HCT116 (cell line): Measurements from ENCODE around the gene CFAP45. TPM values are rescaled to one million over a fixed set of nuclear protein-coding genes. Genes with fewer than 3 reads are reported as not detected.

ENCODE experiments used
- ATAC-seq: fragments of 200-7000 bp; cut with Tn5 transposase; 2 replicates; pipeline ENCODE4 v1.9.1; 2020; ENCODE audit warnings: mild to moderate bottlenecking, moderate library complexity
- BruUV-seq: library from RNA; stranded (reverse); fragments of 400-500 nt; replicated peaks from 2 replicates; lab custom pipeline; 2021; lab: Mats Ljungman, UMichigan
- CTCF ChIA-PET: fragments of 300-600 bp; sonication (Branson Sonifier 250); formaldehyde crosslinking; loops from one replicate; lab custom pipeline; 2021; ENCODE audit warnings: antibody characterized with exemption; lab: Charles Lee
- POLR2A ChIA-PET: fragments of 300-600, 350-600 bp; sonication (Branson Sonifier 250); formaldehyde crosslinking; loops from one replicate; lab custom pipeline; 2021; ENCODE audit warnings: antibody characterized with exemption; lab: Charles Lee
- RAD21 ChIA-PET, 2 experiments: fragments of 300-600 bp; sonication (Branson Sonifier 250); formaldehyde crosslinking; loops; one replicate each; lab custom pipeline; 2023; ENCODE audit warnings: low total read pairs in 2 of 2; ENCODE audit not compliant: uncharacterized antibody in 2 of 2, unreplicated experiment in 2 of 2, low non-redundant PET in 1 of 2; lab: Charles Lee
- DNase-seq: peaks from one replicate; pipeline ENCODE4 v3.0.0-alpha.2; 2010; ENCODE audit warnings: low read depth, low spot score
- H2AFZ ChIP-seq: fragments of 200-600 bp; shearing (Covaris generic), sonication (generic); 2 replicates; pipeline ENCODE4 v1.6.1; 2017; ENCODE audit warnings: low read depth, mixed run types, mixed read lengths, antibody characterized with exemption, low read length; ENCODE audit not compliant: poor library complexity, severe bottlenecking
- H3K27ac ChIP-seq: 2 replicates; pipeline ENCODE4 v1.5.1; 2012; ENCODE audit warnings: low read depth, low read length
- H3K27me3 ChIP-seq: fragments of 200-600 bp; sonication (generic); 2 replicates; pipeline ENCODE4 v1.6.1; 2016; ENCODE audit warnings: mixed run types, low read length, mixed read lengths; ENCODE audit not compliant: insufficient read depth
- H3K36me3 ChIP-seq, 2 experiments: fragments of 200-500 bp in 1 of 2; fragments of 200-600 bp in 1 of 2; sonication (Bioruptor generic) in 1 of 2; sonication (generic) in 1 of 2; 2 replicates each; pipeline versions ENCODE4 v1.5.1 to v1.6.1; 2014 to 2016; ENCODE audit warnings: low read length in 2 of 2, inconsistent platforms in 1 of 2, mixed read lengths in 1 of 2, mixed run types in 1 of 2; ENCODE audit not compliant: insufficient read depth in 2 of 2, control insufficient read depth in 1 of 2
- H3K4me1 ChIP-seq, 2 experiments: fragments of 200-600 bp in 1 of 2; sonication (generic) in 1 of 2; 2 replicates each; pipeline versions ENCODE4 v1.5.1 to v1.6.1; 2012 to 2017; ENCODE audit warnings: low read length in 2 of 2, inconsistent platforms in 1 of 2, mild to moderate bottlenecking in 1 of 2, mixed read lengths in 1 of 2, mixed run types in 1 of 2, moderate library complexity in 1 of 2; ENCODE audit not compliant: insufficient read depth in 2 of 2, control insufficient read depth in 1 of 2
- H3K4me2 ChIP-seq: fragments of 200-600 bp; sonication (generic); 2 replicates; pipeline ENCODE4 v1.6.1; 2017; ENCODE audit warnings: mixed run types, low read length, mixed read lengths
- H3K4me3 ChIP-seq, 2 experiments: fragments of 200-600 bp in 1 of 2; sonication (generic) in 1 of 2; replicated peaks in 1 of 2; 2 replicates each; pipeline ENCODE4 v1.5.1; 2011 to 2016; ENCODE audit warnings: low read length in 2 of 2, control low read depth in 1 of 2, low read depth in 1 of 2, mild to moderate bottlenecking in 1 of 2, mixed read lengths in 1 of 2, mixed run types in 1 of 2
- H3K79me2 ChIP-seq: fragments of 200-600 bp; sonication (generic); 2 replicates; pipeline ENCODE4 v1.6.1; 2017; ENCODE audit warnings: mild to moderate bottlenecking, mixed run types, low read length, moderate library complexity, mixed read lengths; ENCODE audit not compliant: insufficient read depth
- H3K9ac ChIP-seq: fragments of 200-600 bp; sonication (generic); 2 replicates; pipeline ENCODE4 v1.6.1; 2016; ENCODE audit warnings: low read length, mixed read lengths
- H3K9me2 ChIP-seq: fragments of 200-600 bp; sonication (generic), shearing (Covaris generic); 2 replicates; pipeline ENCODE4 v1.6.1; 2017; ENCODE audit warnings: mixed run types, mild to moderate bottlenecking, moderate library complexity; ENCODE audit not compliant: insufficient read depth
- H3K9me3 ChIP-seq, 2 experiments: fragments of 200-500 bp in 1 of 2; fragments of 200-600 bp in 1 of 2; sonication (Bioruptor generic) in 1 of 2; sonication (generic) in 1 of 2; 2 replicates each; pipeline ENCODE4 v1.6.1; 2014 to 2017; ENCODE audit warnings: low read length in 2 of 2, mixed read lengths in 2 of 2, inconsistent platforms in 1 of 2, low read depth in 1 of 2, mild to moderate bottlenecking in 1 of 2, mixed run types in 1 of 2, moderate library complexity in 1 of 2; ENCODE audit not compliant: control insufficient read depth in 1 of 2, insufficient read depth in 1 of 2
- H4K20me1 ChIP-seq: fragments of 200-600 bp; sonication (generic), shearing (Covaris generic); 2 replicates; pipeline ENCODE4 v1.6.1; 2017; ENCODE audit warnings: mixed run types, mild to moderate bottlenecking, moderate library complexity; ENCODE audit not compliant: insufficient read depth
- ATF3 ChIP-seq: IDR thresholded peaks from 2 replicates; pipeline ENCODE4 v1.6.1; 2012
- CEBPB ChIP-seq: IDR thresholded peaks from 2 replicates; pipeline ENCODE4 v1.6.1; 2012; ENCODE audit warnings: low read depth
- CTCF ChIP-seq, 3 experiments: fragments of 200-600 bp in 1 of 3; sonication (generic) in 1 of 3; IDR thresholded peaks in 2 of 3; conservative IDR thresholded peaks in 1 of 3; 2 replicates each; pipeline ENCODE4 v1.5.1; 2012 to 2017; ENCODE audit warnings: low read depth in 2 of 3, low read length in 2 of 3, antibody characterized with exemption in 1 of 3, borderline replicate concordance in 1 of 3, control low read depth in 1 of 3, mild to moderate bottlenecking in 1 of 3, mixed read lengths in 1 of 3, mixed run types in 1 of 3, moderate library complexity in 1 of 3; ENCODE audit not compliant: insufficient read depth in 1 of 3
- MAX ChIP-seq: IDR thresholded peaks from 2 replicates; pipeline ENCODE4 v1.6.1; 2012
- POLR2A ChIP-seq: IDR thresholded peaks from 2 replicates; pipeline ENCODE4 v1.7.0; 2011; ENCODE audit warnings: borderline replicate concordance; ENCODE audit not compliant: insufficient read depth, insufficient read length; ENCODE audit errors: extremely low read depth
- POLR2AphosphoS5 ChIP-seq: IDR thresholded peaks from 2 replicates; pipeline ENCODE4 v1.6.1; 2011; ENCODE audit warnings: mild to moderate bottlenecking, low read depth, low read length, moderate library complexity
- RAD21 ChIP-seq: IDR thresholded peaks from 2 replicates; pipeline ENCODE4 v1.6.1; 2012; ENCODE audit warnings: low read depth, mild to moderate bottlenecking
- REST ChIP-seq: IDR thresholded peaks from 2 replicates; pipeline ENCODE4 v1.6.1; 2012; ENCODE audit warnings: low read depth
- SP1 ChIP-seq: IDR thresholded peaks from 2 replicates; pipeline ENCODE4 v1.6.1; 2012; ENCODE audit warnings: low read depth
- ZBTB33 ChIP-seq: IDR thresholded peaks from 2 replicates; pipeline ENCODE4 v1.6.1; 2011; ENCODE audit warnings: mild to moderate bottlenecking, low read length, moderate library complexity; ENCODE audit not compliant: insufficient replicate concordance; ENCODE audit errors: extremely low read depth
- ZNF274 ChIP-seq: fragments of 200-500 bp; sonication (Bioruptor generic); IDR thresholded peaks from 2 replicates; pipeline ENCODE4 v1.6.1; 2014; ENCODE audit warnings: mild to moderate bottlenecking, low read depth, low read length, inconsistent platforms
- intact Hi-C: fragments of 100-400 bp; cut with micrococcal nuclease; formaldehyde crosslinking; loops from 2 replicates; pipeline ENCODE4 v1.10.0; 2022
- total RNA-seq: library from RNA; stranded (reverse); gene quantifications from one replicate; pipeline ENCODE4 v1.2.1, GENCODE V29; 2021; ENCODE audit not compliant: unreplicated experiment

Gene CFAP45
- total RNA-seq, 1 experiment from 2014 or later, result 0.59 TPM

- Histone ChIP-seq H3K9me2 (no peaks in the 10 kb centered on the region), H3K27me3 (peaks cover 12% of the 10 kb centered on the region; the same call in 1 of the 2 replicates), H4K20me1 (no peaks in the 10 kb centered on the region), H3K9me3 (no peaks in the 10 kb centered on the region), H2AFZ (no peak overlapping the region), H3K79me2 (no peaks in the 10 kb centered on the region), H3K36me3 (no peaks in the 10 kb centered on the region), H3K4me1 (peaks cover 0 to 7% of the 10 kb centered on the region in 2 experiments; a peak in 1 of 4 replicates), H3K4me3 (no peak overlapping the region), H3K4me2 (no peak overlapping the region), H3K27ac (no peak overlapping the region), H3K9ac (no peak overlapping the region)
- ChIA-PET RAD21 (no interaction called here), POLR2A (no interaction called here), CTCF (interaction anchor here (4.4 kb wide), 1 partner anchor 30 kb away, joined by 20 read pairs; no protein-coding TSS in a partner anchor)
- DNase-seq (no peak), ATAC-seq (no peak)
- TF ChIP-seq CEBPB (no peak), RAD21 (no peak), ZNF274 (no peak), POLR2A (no peak), ZBTB33 (no peak), REST (no peak), SP1 (no peak), MAX (no peak), CTCF (IDR thresholded peaks at IDR 0.05 in 2 of 3, conservative IDR thresholded peaks at IDR 0.05 in 1 of 3; ENCODE audit: borderline replicate concordance in 1 of 3, insufficient read depth in 1 of 3, low read depth in 2 of 3, low read length in 2 of 3) (no peak), ATF3 (no peak), POLR2AphosphoS5 (no peak)
- intact Hi-C loops, result loop anchor here (2.0 kb wide), 1 partner anchor 63 kb away; no protein-coding TSS in a partner anchor
- no TSS peak for BruUV-seq
These were observed 71.8 kb downstream of the CFAP45 start for GRCh38 chr1:159828176-159828575.
